Hepatocyte (in vitro differentiated cells): ENCODE data around the gene CRACR2A.

ENCODE experiments used
- EZH2 ChIP-seq: fragments of 200-600 bp; sonication (generic); IDR thresholded peaks from 2 replicates; pipeline ENCODE4 v1.6.1; 2016; ENCODE audit warnings: antibody characterized with exemption, mild to moderate bottlenecking, borderline replicate concordance
- EZH2phosphoT487 ChIP-seq: fragments of 200-600 bp; sonication (generic); IDR thresholded peaks from one replicate; pipeline ENCODE4 v1.6.1; 2018; ENCODE audit warnings: antibody characterized with exemption, mild to moderate bottlenecking, low read depth, moderate library complexity; ENCODE audit not compliant: unreplicated experiment, severe bottlenecking
- TF ChIP-seq, protein P1 (sequence below): fragments of 200-600 bp; sonication (generic); IDR thresholded peaks from 2 replicates; pipeline ENCODE4 v1.5.1; 2016; ENCODE audit warnings: antibody characterized with exemption, mild to moderate bottlenecking; ENCODE audit not compliant: poor library complexity

DNA sequence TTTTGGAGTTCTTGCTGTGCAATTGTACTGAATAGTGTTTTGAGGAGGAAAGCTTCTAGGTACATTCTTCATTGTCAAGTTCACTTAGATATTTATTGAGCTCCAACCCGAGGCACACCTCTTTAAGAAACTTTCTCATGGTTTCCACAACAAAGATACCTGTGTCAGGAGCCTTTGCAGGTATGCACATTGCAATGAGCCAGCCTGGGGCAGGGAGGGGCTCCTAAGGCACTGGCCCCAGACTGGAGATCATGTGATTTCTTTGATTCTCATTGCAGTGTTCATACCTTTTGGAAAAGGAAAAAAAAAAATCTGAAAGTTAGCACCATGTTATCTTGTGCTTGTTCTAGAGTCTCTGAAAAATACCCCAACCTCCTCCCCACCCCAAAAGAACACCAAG is 181.6 kb downstream of the CRACR2A start:
- TF ChIP-seq, protein P1, sequence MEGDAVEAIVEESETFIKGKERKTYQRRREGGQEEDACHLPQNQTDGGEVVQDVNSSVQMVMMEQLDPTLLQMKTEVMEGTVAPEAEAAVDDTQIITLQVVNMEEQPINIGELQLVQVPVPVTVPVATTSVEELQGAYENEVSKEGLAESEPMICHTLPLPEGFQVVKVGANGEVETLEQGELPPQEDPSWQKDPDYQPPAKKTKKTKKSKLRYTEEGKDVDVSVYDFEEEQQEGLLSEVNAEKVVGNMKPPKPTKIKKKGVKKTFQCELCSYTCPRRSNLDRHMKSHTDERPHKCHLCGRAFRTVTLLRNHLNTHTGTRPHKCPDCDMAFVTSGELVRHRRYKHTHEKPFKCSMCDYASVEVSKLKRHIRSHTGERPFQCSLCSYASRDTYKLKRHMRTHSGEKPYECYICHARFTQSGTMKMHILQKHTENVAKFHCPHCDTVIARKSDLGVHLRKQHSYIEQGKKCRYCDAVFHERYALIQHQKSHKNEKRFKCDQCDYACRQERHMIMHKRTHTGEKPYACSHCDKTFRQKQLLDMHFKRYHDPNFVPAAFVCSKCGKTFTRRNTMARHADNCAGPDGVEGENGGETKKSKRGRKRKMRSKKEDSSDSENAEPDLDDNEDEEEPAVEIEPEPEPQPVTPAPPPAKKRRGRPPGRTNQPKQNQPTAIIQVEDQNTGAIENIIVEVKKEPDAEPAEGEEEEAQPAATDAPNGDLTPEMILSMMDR, result no peak
- TF ChIP-seq EZH2phosphoT487, result no peak
- TF ChIP-seq EZH2, result no peak
